SK-N-SH (cell line): Measurements from ENCODE around the gene WNT9B. TPM values are rescaled to one million over a fixed set of nuclear protein-coding genes. Genes with fewer than 3 reads are reported as not detected.

ENCODE experiments used
- CTCF ChIA-PET: fragments of 300-600, 350-600 bp; formaldehyde crosslinking; extraction: SDS; loops from one replicate; lab custom pipeline; 2021; lab: Yijun Ruan, JAX
- POLR2A ChIA-PET: fragments of 350-600 bp; sonication (Branson Sonifier 250); formaldehyde crosslinking; extraction: SDS; loops from one replicate; lab custom pipeline; 2020; ENCODE audit warnings: antibody characterized with exemption, inconsistent platforms; lab: Yijun Ruan, JAX
- DNase-seq: peaks from one replicate; pipeline ENCODE4 v3.0.0; 2012
- H2AFZ ChIP-seq: fragments of 200-600 bp; sonication (generic); 2 replicates; pipeline ENCODE4 v1.8.1; 2016; ENCODE audit warnings: antibody characterized with exemption, mild to moderate bottlenecking, low read depth
- H3F3A ChIP-seq: fragments of 200-600 bp; sonication (generic); replicated peaks from 2 replicates; pipeline ENCODE3; 2016; ENCODE audit warnings: antibody characterized with exemption, mild to moderate bottlenecking; ENCODE audit not compliant: insufficient read depth
- H3K27ac ChIP-seq, 2 experiments: fragments of 200-500 bp in 1 of 2; fragments of 200-600 bp in 1 of 2; sonication (Bioruptor generic) in 1 of 2; sonication (generic), shearing (Covaris generic) in 1 of 2; 2 replicates each; pipeline versions ENCODE4 v1.5.1 to v1.6.1; 2014 to 2016; ENCODE audit warnings: low read depth in 2 of 2, inconsistent platforms in 1 of 2, low read length in 1 of 2, mild to moderate bottlenecking in 1 of 2, mixed read lengths in 1 of 2
- H3K27me3 ChIP-seq: fragments of 200-600 bp; sonication (generic), shearing (Covaris generic); 2 replicates; pipeline ENCODE4 v1.6.1; 2016; ENCODE audit warnings: mixed run types; ENCODE audit not compliant: insufficient read depth
- H3K36me3 ChIP-seq, 2 experiments: fragments of 200-500 bp in 1 of 2; fragments of 200-600 bp in 1 of 2; sonication (Bioruptor generic) in 1 of 2; sonication (generic) in 1 of 2; replicated peaks in 1 of 2; 2 replicates each; pipeline versions ENCODE3 to v1.5.1; 2014 to 2016; ENCODE audit warnings: low read length in 1 of 2, mild to moderate bottlenecking in 1 of 2; ENCODE audit not compliant: insufficient read depth in 2 of 2, control insufficient read depth in 1 of 2
- H3K4me1 ChIP-seq, 2 experiments: fragments of 200-500 bp in 1 of 2; fragments of 200-600 bp in 1 of 2; sonication (Bioruptor generic) in 1 of 2; sonication (generic), shearing (Covaris generic) in 1 of 2; 2 replicates each; pipeline versions ENCODE4 v1.5.1 to v1.6.1; 2014 to 2016; ENCODE audit warnings: low read depth in 1 of 2, low read length in 1 of 2, mixed run types in 1 of 2; ENCODE audit not compliant: insufficient read depth in 2 of 2, control insufficient read depth in 1 of 2
- H3K4me2 ChIP-seq: fragments of 200-600 bp; sonication (generic), shearing (Covaris generic); 2 replicates; pipeline ENCODE4 v1.6.1; 2017; ENCODE audit warnings: mixed run types
- H3K4me3 ChIP-seq, 2 experiments: fragments of 200-500 bp in 1 of 2; fragments of 200-600 bp in 1 of 2; sonication (Bioruptor generic) in 1 of 2; sonication (generic), shearing (Covaris generic) in 1 of 2; 2 replicates each; pipeline versions ENCODE4 v1.5.1 to v1.8.1; 2014 to 2016; ENCODE audit warnings: low read depth in 2 of 2, inconsistent platforms in 1 of 2, low read length in 1 of 2, mild to moderate bottlenecking in 1 of 2, mixed read lengths in 1 of 2, moderate library complexity in 1 of 2
- H3K79me2 ChIP-seq: fragments of 200-600 bp; sonication (generic); 2 replicates; pipeline ENCODE4 v1.8.1; 2017; ENCODE audit warnings: mild to moderate bottlenecking; ENCODE audit not compliant: insufficient read depth
- H3K9ac ChIP-seq: fragments of 200-600 bp; sonication (generic); 2 replicates; pipeline ENCODE4 v1.6.1; 2017; ENCODE audit warnings: mixed run types
- H3K9me2 ChIP-seq: fragments of 200-600 bp; sonication (generic); 2 replicates; pipeline ENCODE4 v1.6.1; 2017; ENCODE audit warnings: mixed run types
- H3K9me3 ChIP-seq: fragments of 200-600 bp; sonication (generic); 2 replicates; pipeline ENCODE4 v1.6.1; 2017; ENCODE audit warnings: mixed run types, mild to moderate bottlenecking, moderate library complexity
- H4K20me1 ChIP-seq: fragments of 200-600 bp; sonication (generic); 2 replicates; pipeline ENCODE4 v1.6.1; 2017; ENCODE audit warnings: mild to moderate bottlenecking, mixed run types; ENCODE audit not compliant: insufficient read depth
- CTCF ChIP-seq: fragments of 200-600 bp; sonication (generic); IDR thresholded peaks from 2 replicates; pipeline ENCODE4 v1.6.1; 2017; ENCODE audit warnings: antibody characterized with exemption, mild to moderate bottlenecking, moderate library complexity
- ELF1 ChIP-seq: IDR thresholded peaks from 2 replicates; pipeline ENCODE4 v1.4.0; 2012
- EZH2phosphoT487 ChIP-seq: fragments of 200-600 bp; sonication (generic); IDR thresholded peaks from 2 replicates; pipeline ENCODE4 v1.6.1; 2017; ENCODE audit warnings: low read depth, mixed run types, mild to moderate bottlenecking, antibody characterized with exemption, moderate library complexity, borderline replicate concordance
- FOXJ3 ChIP-seq: sonication (generic); formaldehyde crosslinking; IDR thresholded peaks from 2 replicates; pipeline ENCODE4 v1.5.1; 2020; ENCODE audit warnings: mild to moderate bottlenecking, missing genetic modification reagents
- MEF2A ChIP-seq: IDR thresholded peaks from 2 replicates; pipeline ENCODE4 v1.4.0; 2012; ENCODE audit warnings: low read depth, borderline replicate concordance
- MXI1 ChIP-seq: IDR thresholded peaks from 2 replicates; pipeline ENCODE4 v1.6.1; 2012; ENCODE audit warnings: mild to moderate bottlenecking, low read depth, low read length, improper control_type of control experiment
- POLR2AphosphoS5 ChIP-seq: IDR thresholded peaks from 2 replicates; pipeline ENCODE4 v1.6.1; 2012; ENCODE audit warnings: low read depth, low read length
- REST ChIP-seq: IDR thresholded peaks from 2 replicates; pipeline ENCODE4 v1.6.1; 2012; ENCODE audit warnings: mild to moderate bottlenecking, low read depth, low read length, moderate library complexity
- USF2 ChIP-seq: fragments of 150-350 bp; IDR thresholded peaks from 2 replicates; pipeline ENCODE4 v1.6.1; 2017; ENCODE audit warnings: antibody characterized with exemption, low read length, low read depth, borderline replicate concordance
- WGBS: methylation state at CpG from one replicate; pipeline ENCODE4 v1.1.6; 2017; ENCODE audit warnings: low lambda C conversion rate; 5-methylcytosine and 5-hydroxymethylcytosine counted together
- polyA plus RNA-seq, 3 experiments: library from polyadenylated mRNA; depleted of rRNA; stranded (reverse); fragments of >200 nt; gene quantifications; 2 replicates each; pipeline ENCODE4 v1.2.3, GENCODE V29; 2012
- TF ChIP-seq, protein P1 (sequence below): IDR thresholded peaks from 2 replicates; pipeline ENCODE4 v1.4.0; 2012; ENCODE audit warnings: low read depth, borderline replicate concordance

The WNT9B gene
- polyA plus RNA-seq (2012; rRNA removed): not detected in 2 replicates
- not detected in 2 replicates for polyA plus RNA-seq (2012; cell fraction: cytosol; rRNA removed)
- polyA plus RNA-seq (2012; cell fraction: nucleus; rRNA removed): not detected in 2 replicates

DNA sequence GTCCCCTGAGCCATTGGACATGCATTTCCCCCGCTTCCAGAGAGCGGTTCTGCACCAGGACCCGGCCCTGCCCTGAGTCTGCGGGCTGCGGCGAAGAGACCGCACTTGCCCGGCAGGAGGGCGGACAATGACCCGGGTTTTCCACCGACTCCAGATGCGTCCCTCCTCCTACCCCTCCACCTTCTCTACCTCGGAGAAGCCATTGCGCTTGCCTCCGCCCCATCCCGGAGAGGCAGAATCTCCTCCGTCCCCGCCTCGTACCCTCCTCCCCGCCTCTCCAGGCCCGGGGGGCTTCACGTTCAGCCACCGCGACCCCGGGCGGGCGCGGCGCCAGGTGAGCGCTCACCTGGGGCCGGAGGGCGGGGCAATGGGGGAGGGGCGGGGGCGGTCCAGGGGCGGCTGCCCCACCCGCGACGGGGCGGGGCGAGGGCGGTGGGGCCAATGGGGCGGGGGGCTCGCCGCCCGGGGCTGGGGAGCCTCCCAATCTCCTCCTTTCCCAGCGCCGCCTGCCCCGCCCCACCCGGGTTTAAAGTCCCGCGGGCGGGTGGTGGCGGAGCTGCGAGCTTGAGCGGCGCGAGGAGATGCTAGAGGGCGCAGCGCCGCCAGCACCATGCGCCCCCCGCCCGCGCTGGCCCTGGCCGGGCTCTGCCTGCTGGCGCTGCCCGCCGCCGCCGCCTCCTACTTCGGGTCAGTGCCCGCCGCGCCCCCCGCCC lies at the start of gene WNT9B:
Gene WNT9B (plus strand): TSS at position 555 of the 713 bp plus-strand sequence. CDS start 56 bp downstream, at position 611.
- Histone ChIP-seq H3K4me3 (peak within 1 kb of the TSS; percentile 48 to 58), H3K27me3 (peaks cover 54% of the 10 kb centered on the region), H3F3A (no peaks in the 10 kb centered on the region), H3K9me3 (no peaks in the 10 kb centered on the region), H2AFZ (peak within 1 kb of the TSS; percentile 52; the same call in 1 of the 2 replicates), H3K9ac (no peak within 1 kb of the TSS), H3K27ac (no peak within 1 kb of the TSS), H4K20me1 (no peaks in the 10 kb centered on the region), H3K36me3 (no peaks in the 10 kb centered on the region)
- POLR2A ChIA-PET: no interaction called here
- DNase-seq: peak; percentile 90
- 8% methylated on average over 31 of the region's 75 CpGs for WGBS
- no peak for TF ChIP-seq ELF1
- TF ChIP-seq MXI1: 0 out of 2 replicates have a peak, but pooled peaks have one; percentile 15
- no peak for TF ChIP-seq FOXJ3 (CRISPR knock-in tag)
- TF ChIP-seq USF2: no peak
- TF ChIP-seq CTCF: peak; percentile 17; the same call in 1 of the 2 replicates
- TF ChIP-seq POLR2AphosphoS5: no peak
- TF ChIP-seq, protein P1, sequence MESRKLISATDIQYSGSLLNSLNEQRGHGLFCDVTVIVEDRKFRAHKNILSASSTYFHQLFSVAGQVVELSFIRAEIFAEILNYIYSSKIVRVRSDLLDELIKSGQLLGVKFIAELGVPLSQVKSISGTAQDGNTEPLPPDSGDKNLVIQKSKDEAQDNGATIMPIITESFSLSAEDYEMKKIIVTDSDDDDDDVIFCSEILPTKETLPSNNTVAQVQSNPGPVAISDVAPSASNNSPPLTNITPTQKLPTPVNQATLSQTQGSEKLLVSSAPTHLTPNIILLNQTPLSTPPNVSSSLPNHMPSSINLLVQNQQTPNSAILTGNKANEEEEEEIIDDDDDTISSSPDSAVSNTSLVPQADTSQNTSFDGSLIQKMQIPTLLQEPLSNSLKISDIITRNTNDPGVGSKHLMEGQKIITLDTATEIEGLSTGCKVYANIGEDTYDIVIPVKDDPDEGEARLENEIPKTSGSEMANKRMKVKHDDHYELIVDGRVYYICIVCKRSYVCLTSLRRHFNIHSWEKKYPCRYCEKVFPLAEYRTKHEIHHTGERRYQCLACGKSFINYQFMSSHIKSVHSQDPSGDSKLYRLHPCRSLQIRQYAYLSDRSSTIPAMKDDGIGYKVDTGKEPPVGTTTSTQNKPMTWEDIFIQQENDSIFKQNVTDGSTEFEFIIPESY: no peak
- TF ChIP-seq EZH2phosphoT487: 0 out of 2 replicates have a peak, but pooled peaks have one; percentile 19
- no peak for TF ChIP-seq MEF2A
- no peak for TF ChIP-seq REST
- TF ChIP-seq, all 33 proteins: peak for 3
- H3K79me2 ChIP-seq: no peaks in the 10 kb centered on the region
- no peaks in the 10 kb centered on the region for H3K9me2 ChIP-seq
- peaks cover 0 to 11% of the 10 kb centered on the region in 2 experiments; a peak in 1 of 4 replicates for H3K4me1 ChIP-seq
- H3K4me2 ChIP-seq: peak within 1 kb of the TSS; percentile 95
- CTCF ChIA-PET: interaction anchor here (0.9 to 5.6 kb wide), 5 partner anchors 9 to 93 kb away, joined by 3 to 49 read pairs (median 5); no protein-coding TSS in a partner anchor
